ENCODE data around the gene SS18.
"Not testable (repeated sequence)": the region's sequence is repeated elsewhere in the genome, so short reads cannot be mapped to it uniquely, and the experiment has no call there.

Gene SS18, protein sequence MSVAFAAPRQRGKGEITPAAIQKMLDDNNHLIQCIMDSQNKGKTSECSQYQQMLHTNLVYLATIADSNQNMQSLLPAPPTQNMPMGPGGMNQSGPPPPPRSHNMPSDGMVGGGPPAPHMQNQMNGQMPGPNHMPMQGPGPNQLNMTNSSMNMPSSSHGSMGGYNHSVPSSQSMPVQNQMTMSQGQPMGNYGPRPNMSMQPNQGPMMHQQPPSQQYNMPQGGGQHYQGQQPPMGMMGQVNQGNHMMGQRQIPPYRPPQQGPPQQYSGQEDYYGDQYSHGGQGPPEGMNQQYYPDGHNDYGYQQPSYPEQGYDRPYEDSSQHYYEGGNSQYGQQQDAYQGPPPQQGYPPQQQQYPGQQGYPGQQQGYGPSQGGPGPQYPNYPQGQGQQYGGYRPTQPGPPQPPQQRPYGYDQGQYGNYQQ
- total RNA-seq, result 102 reads per million, percentile 83 among the genes with 10 or more reads in this experiment

DNA sequence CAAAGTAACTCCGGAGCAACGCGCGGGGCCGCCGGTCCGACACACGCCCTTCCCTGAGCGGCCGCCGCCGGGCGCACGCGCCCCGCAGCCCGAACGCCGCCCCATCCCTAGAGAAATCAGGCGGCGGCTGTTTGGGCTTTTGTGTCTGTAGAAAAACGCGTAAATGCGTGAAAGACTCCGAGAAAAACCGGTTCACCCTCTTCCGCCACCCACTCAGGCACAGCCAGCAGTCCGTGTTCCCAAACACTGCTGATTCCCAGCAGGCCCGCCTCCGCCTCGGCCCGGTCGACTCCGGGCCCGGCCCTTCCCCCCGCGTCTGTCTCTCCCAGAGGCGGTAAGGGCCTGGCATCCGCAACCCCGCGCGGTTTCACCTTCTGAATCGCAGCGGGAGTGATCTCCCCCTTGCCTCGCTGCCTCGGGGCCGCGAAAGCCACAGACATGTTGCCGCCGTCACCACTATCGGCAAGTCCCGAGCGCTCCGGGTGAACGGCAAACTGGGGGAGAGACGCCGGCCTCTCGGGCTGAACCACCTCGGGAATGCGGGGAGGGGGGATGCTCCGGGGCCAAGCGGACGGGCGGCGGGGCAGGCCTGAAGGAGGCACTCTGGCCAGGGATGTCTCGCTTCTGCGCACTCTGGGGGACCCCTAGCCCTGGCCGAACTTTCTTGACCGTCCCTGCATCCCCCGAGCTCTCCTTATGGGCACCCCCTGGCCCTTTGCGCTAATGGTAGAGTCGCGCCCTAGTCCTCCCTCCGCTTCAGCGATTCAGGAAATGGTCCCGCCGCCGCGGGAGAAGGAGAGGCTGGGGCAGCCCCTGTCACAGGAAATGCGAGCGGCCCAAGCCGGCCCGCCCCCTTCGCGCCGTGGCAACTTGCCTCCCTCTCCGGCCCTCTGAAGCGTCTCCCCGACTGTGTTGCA is at the start of gene SS18:
Gene SS18 (minus strand): TSS at position 484 of the 917 bp plus-strand sequence. CDS start 44 bp downstream, at position 440.
- DNase-seq, result peak; percentile 84

- no peak for DNase-seq
These were observed 45.1 kb upstream of the SS18 start for GRCh38 chr18:26135548-26135947.

DNA sequence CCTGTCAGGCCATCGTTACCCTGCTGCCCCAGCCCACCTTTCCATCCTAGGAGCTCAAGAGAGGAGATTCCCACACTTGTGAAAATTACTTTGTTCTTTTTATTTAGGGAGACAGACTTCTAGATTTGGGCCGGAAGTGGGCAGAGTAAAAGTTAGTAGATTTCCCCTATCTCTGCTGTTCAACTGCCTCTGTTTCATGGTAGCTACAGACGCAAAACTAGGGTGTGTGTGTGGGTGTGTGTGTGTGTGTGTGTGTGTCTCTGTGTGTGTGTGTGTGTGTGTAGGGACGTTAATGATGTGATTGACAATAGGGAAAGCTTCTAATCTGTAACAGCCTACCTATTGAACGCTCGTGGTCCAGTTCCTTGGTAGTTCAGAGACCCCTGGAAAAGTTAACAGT is 43.7 kb upstream of the SS18 start:
- DNase-seq, result no peak

GRCh38 chr18:26133652-26134051 is 43.2 kb upstream of the SS18 start, which contains the start of gene PSMA8:
PSMA8 (plus strand) TSS chr18:26133869; CDS start chr18:26133966, 97 bp downstream.
- DNase-seq, result peak; percentile 21

GRCh38 chr18:26128192-26128591 is 37.8 kb upstream of the SS18 start:
- not testable (repeated sequence) for DNase-seq

- no peak for DNase-seq
These were observed 37.4 kb upstream of the SS18 start for GRCh38 chr18:26127786-26128185.

DNA sequence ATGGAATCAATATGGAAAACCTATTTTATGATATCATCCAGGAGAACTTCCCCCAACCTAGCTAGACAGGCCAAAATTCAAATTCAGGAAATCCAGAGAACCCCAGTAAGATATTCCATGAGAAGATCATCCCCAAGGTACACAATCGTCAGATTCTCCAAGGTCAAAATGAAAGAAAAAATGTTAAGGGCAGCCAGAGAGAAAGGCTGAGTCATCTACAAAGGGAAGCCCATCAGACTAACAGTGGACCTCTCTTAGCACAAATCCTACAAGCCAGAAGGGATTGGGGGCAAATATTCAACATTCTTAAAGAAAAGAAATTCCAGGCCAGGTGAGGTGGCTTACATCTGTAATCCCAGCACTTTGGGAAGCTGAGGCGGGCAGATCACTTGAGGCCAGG is 31.6 kb upstream of the SS18 start:
- DNase-seq, result not testable (repeated sequence)

- no peak for DNase-seq
These were observed 31.1 kb upstream of the SS18 start for GRCh38 chr18:26121476-26121875.

- no peak for DNase-seq
These were observed 28.8 kb upstream of the SS18 start for GRCh38 chr18:26119246-26119645.

DNA sequence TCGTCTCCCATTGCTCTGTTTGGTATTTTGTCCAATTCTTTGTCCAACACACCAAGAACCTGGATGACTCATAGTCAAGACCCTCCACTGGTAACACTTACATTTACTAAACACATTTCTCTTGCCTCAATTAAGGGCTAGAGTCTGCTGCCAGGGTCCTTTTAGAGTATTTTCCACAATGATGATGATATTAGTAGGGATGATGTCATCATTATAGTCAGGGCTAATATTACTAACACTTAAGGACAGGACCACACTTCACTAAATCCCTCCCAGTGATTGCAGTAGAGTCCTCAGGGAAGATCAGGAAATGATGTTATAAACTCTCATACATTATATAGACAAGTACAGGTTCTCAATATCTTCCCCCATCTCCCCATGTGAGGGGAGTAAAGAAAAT is 13.6 kb upstream of the SS18 start:
- no peak for DNase-seq

DNA sequence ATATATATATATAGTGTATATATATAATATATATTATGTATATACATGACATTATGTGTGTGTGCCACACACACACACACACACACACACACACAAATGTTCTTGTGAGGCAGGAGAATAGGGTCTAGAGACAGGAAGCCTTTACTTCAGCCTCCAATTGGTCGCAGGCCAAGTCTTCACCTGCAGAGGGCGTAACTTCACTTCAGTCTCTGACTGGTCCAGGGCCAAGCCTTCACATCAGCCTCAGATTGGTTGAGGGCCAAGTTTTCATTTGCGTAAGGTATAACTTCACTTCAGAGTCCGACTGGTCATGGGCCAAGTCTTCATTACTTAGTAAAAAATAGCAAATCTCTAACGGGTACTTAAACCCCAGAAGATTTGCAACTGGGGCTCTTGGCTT is 13.2 kb upstream of the SS18 start:
- DNase-seq, result no peak

DNA sequence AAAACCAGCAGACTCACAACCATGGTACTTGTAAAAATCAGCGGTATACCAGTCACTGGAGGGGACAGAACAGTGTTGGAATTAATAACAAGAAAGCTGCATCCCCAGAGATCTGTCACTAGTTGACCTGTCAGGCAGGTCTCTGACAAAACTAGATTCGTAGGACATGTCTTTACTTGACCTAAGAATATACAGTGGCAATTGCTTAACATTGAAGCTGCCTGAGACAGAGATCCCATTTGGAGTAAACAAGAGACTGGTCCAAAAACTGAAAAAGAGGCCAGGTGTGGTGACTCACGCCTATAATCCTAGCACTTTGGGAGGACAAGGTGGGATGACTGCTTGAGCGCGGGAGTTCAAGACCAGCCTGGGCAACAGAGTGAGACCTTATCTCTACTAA is 7.2 kb upstream of the SS18 start:
- DNase-seq, result no peak

- no peak for DNase-seq
These were observed 6.4 kb upstream of the SS18 start for GRCh38 chr18:26096852-26097251.

DNA sequence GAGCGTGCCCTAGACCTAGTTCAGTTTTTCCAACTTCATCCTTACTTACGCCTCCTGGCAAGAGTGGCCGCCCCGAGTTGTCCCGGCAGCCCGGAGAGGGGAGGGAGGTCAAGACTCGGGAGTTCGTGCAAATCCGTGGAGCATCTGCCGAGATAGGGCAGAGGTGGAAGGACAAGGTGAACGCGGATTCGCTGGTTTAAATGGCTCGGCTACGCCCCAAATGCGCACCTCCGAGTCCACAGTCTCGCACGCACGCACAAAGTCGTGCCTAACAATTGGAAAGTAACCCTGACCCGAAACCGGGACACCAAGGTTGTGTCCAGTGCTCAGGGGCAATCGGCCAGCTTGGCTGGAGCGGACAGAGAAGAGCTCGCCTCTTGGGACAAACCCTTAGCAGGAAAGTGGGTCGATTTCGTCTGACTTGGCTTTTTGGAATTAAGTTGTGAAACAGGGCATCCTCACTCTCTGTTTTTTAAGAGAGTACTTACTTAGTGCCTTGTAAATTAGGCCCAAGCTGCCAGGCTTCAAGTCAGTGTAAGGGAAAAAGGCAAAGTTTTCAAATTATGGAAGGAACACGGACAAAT is 726 bp upstream of the SS18 start:
- DNase-seq, result no peak

DNA sequence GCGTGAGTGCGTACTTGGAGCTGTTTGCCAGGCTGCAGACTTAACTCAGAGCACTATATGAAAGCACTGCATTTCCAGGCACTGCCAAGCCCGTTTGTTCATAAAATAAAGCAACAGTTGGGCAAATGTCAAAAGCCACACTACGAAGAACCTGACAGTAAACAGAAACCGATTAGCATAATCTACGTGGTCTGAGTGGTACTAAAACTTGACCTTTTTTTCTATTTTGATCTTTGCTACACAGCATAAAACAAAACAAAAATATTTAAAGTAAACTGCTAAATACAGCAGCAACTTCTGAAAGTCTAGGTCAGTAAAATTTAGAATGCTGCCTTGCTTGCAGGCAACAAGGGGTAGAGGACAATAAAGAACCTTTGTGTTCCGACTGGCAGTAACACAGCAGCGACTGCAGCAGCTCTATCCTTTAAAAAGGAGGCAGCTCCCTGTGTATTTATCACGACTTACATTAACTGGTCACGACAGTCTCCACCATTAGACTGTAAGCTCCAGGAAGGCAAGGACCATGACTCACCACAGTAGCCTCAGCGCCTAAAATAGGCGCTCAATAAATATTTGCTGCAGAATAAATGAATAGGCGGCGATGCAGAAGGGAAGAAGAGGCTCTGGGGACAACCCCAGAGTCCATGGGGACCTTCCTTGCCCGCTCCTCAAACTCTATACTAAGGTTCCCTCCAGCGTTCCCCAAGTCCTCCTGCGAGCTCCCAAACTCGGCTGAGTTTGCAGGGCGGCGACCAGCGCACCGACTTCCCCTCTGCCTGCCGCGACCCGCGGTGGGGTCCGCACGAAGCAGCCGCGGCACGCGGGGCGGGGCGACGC is 902 bp downstream of the SS18 start:
- no peak for DNase-seq

- DNase-seq, result no peak
These were observed 1.9 kb downstream of the SS18 start for GRCh38 chr18:26088487-26088886.

- DNase-seq, result no peak
These were observed 3.5 kb downstream of the SS18 start for GRCh38 chr18:26086959-26087358.

- no peak for DNase-seq
These were observed 5.4 kb downstream of the SS18 start for GRCh38 chr18:26085056-26085455.

- no peak for DNase-seq
These were observed 7.3 kb downstream of the SS18 start for GRCh38 chr18:26083099-26083498.

DNA sequence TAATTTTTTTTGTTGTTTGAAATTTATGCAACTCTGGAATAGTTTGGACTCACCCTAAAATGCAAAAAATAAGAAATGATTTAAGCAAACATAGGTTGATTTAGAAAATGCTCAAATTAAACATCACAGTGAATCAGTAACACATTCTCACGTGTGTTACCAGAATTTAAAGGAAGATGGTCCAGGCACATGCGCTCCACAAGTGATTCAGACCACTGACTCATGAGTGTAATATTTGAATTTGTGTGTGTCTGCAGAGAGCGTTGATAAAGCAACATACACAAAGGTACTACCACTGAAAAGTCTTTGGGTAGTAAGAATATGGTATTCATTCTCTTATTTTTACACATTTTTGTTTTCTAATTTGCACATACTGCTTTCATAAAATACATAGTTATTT is 7.9 kb downstream of the SS18 start:
- no peak for DNase-seq

DNA sequence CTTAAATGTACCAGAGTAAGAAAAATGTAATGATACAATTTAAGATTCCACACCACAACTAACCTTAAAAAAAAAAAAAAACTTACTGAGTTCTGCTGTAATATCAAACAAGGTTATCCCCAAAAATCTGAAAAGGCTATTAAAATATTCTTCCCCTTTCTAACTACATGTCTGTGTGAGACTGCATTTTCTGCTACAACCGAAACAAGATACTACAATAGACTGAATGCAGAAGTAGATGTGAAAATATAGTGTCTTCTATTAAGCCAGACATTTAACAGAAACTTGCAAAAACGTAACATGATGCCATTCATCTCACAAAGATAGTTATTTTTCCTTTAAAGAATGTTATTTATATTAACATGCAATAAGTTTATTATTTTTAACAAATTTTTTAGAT is 16.2 kb downstream of the SS18 start:
- DNase-seq, result no peak

- DNase-seq, result no peak
These were observed 16.7 kb downstream of the SS18 start for GRCh38 chr18:26073758-26074157.
